GM21717 (cell line): ENCODE results near the gene PRDM8.
"Not testable (repeated sequence)": the region's sequence is repeated elsewhere in the genome, so short reads cannot be mapped to it uniquely, and the experiment has no call there.

Source experiments
- ATAC-seq: cut with Tn5 transposase; IDR thresholded peaks from one replicate; pipeline ENCODE4 v1.9.1; 2021; ENCODE audit warnings: mild to moderate bottlenecking, moderate library complexity; ENCODE audit not compliant: unreplicated experiment

The PRDM8 gene

GRCh38 chr4:80196922-80197573, at the start of gene PRDM8:
TSS of gene PRDM8 (plus strand) at chr4:80197503. CDS start at chr4:80200081, 2,578 bp downstream.
- ATAC-seq, result peak; percentile 23

DNA sequence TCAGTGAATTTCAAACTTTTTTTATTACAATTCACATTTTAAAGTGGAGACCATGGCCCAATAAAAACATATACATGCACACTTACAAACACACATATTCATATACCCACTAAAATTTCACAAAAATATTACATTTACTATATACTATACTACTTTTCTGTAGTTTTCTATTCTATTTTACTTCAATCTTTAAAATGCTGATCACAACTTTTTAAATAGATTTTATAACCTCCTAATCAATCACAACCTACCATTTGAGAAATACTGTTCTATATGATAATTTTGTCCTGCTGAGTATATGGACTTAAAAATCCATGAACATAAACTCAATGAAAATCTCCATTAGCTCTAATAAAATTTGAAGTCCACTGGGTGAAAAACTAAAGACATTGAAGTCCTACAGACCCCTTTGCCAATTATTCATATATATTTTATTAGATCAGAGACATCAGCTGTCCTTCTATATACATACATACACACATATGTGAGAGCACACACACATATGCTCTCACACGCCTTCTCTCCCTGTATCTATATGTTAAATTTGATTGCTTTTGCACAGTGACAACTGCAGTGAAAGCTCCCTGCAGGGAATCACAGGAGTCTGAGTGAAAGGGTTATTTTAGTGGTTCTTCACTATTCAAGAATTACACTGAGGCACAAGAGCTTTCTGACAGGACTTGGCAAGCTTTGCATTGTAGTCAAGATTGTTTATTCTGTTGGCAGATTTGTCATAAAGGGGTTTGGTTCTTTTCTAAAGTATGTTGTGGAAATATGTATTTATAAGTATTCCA, 46.7 kb upstream of the PRDM8 start:
- no peak for ATAC-seq

DNA sequence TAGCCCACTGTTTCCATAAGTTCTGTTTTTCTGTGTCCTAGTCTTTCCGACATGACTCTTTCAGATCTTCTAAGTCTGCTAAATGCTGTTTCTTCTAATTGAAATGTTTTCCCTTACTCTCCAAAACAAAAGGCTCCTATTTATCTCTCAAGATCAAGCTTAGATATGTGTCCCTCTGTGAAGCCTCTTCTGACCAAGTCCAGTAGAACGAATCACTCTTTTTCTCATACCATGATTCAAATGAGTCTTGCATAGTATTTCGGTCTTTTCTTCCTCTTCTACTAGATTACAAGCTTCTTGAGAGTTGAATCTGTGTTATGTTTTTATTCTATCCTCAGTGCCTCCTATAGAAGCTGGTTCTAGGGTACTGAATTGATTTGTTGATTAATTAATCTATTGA, 45.3 kb upstream of the PRDM8 start:
- ATAC-seq, result no peak

DNA sequence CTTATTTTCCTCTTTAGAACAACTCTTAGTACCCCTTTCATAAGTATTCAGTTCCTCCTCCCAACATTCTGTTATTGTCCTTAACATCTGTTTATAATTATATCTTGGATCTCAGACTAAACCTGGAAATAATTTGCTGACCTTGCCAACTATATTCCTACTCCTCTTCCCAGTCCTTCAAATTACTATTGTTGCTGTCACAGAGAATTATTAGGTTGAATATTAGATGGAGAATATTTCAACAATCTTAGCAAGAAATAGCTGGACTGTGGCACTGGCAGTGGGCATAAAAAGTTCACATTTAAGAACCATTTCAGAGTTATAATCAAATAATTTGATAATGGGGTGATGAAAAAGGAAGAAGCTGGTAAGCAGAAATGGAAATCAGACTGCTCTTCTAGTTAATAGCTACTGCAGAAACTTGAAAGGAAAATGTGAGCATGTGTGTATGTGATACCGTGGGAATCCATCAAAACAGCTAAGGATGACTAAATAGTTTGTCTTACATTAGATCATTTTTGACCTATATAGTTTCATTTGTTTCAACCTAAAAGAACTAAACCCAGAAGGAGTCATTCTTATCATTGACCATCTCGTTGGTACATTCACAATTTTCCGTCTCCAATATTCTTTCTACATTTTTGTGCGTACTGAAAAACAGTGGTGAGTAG, 43.3 kb upstream of the PRDM8 start:
- ATAC-seq, result no peak

DNA sequence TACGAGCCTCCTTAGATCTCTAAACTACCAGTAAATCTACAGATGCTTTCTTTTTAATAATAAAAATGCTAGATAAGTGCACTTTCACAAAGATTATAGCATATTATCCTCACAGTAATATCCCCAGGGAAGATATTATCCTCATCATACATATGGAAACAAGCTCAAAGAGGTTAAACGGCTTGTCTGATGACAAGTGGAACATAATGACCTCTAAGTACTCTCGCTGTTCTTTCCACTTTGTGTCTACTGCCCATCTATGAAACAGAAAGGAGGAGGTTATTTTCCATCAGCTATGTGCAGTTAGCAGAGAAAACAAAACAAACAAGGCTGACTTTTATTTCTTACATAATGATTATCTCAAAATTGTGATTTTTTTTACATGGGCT, 42.8 kb upstream of the PRDM8 start:
- no peak for ATAC-seq

GRCh38 chr4:80155316-80155982, 41.9 kb upstream of the PRDM8 start:
- no peak for ATAC-seq

- ATAC-seq, result no peak
These were observed 40.9 kb upstream of the PRDM8 start for GRCh38 chr4:80156410-80156809.

GRCh38 chr4:80161413-80162058, 35.8 kb upstream of the PRDM8 start:
- no peak for ATAC-seq

DNA sequence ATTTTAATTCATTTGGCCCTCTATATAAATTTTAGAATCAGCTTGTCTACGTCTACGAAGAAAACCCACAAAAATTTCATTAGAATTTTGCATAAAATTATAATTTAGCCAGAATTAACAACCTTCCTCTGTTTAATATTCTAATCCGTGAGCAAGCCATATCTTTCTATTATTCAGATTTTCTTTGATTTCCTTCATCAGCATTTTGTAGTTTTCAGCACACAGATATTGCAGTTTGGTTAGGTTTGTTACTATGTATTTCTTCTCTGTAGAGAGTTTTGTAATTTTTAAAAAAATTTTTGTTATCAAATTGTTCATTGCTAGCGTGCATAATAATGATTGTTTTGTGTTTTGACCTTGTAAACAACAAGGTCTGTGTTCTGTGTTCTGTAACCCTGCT, 34.9 kb upstream of the PRDM8 start:
- no peak for ATAC-seq

DNA sequence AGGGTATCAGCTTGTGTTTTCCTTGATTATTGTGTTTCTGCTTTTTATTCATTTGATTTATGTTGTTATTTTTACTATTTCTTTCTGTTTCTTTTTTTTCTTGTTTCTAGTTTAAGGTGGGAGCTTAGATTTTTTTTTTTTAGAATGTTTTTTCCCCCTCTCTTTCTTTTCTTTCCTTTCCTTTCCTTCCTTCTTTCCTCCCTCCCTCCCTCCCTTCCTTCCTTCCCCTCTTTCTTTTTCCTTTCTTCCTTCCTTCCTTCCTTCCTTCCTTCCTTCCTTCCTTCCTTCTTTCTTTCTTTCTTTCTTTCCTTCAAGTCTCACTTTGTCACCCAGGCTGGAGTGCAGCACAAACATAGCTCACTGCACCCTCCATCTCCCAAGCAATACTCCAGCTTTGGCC, 31.4 kb upstream of the PRDM8 start:
- ATAC-seq, result no peak

GRCh38 chr4:80171251-80171650, 26.1 kb upstream of the PRDM8 start:
- ATAC-seq, result no peak

DNA sequence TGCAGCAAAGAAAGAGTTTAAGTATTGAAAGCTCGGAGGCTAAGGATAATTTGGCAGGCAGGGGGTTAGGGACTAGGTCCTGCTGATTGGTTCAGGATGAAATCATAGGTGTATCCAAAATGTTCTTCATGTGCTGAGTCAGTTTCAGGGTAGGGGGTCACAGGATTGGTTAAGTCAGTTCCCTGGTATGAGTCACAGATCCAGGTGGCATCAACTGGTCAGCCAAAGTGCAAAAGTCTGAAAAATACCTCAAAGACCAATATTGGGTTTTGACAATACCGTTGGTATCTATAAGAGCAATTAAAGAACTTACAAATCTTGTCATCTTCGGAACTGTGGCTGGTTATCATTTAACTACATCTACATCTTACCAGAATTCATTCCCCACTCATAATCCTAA, 25.6 kb upstream of the PRDM8 start:
- no peak for ATAC-seq

DNA sequence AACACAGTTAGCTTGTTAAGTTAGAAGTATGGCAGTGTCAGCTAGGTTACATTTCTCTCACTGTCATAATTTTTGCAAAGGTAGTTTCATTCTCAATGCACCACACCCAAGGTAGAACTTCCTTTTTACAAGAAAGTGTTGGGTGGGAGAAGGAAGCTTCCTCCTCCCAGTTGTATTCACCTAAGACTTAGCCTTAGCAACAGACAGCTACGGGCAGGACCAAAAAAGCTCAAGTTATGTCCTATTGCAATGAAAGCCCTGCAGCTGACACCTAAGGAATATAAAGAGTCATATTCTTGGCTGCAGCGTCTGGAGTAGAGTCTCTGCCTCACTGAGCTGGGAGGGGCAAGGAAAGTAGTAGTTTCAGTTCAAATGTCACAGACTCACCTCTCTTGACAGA, 25.1 kb upstream of the PRDM8 start:
- ATAC-seq, result peak; percentile 65

GRCh38 chr4:80173401-80173800, 23.9 kb upstream of the PRDM8 start:
- ATAC-seq, result peak; percentile 82

GRCh38 chr4:80173841-80174240, 23.5 kb upstream of the PRDM8 start:
- ATAC-seq, result no peak

GRCh38 chr4:80177793-80178192, 19.5 kb upstream of the PRDM8 start:
- ATAC-seq, result not testable (repeated sequence)

DNA sequence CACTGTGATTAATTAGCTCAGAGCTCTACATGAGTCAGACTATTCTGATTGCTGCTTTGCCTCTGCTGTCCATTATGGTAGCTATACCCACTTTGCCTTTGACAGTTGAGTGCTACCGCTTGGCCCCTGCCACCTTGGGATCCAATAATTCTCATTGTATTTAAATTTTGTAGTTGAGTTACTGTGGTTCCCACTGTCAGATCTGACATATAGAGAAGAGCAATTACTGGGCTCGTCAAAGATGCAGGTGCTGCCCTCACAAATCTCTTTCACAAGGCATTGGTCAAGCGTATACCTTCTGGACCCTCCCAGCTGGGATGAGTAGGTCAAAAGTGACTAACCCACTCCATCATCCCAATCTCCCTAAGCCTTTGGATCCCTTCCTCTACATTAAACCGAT, 18.3 kb upstream of the PRDM8 start:
- ATAC-seq, result no peak

- no peak for ATAC-seq
These were observed 17.6 kb upstream of the PRDM8 start for GRCh38 chr4:80179637-80180161.

DNA sequence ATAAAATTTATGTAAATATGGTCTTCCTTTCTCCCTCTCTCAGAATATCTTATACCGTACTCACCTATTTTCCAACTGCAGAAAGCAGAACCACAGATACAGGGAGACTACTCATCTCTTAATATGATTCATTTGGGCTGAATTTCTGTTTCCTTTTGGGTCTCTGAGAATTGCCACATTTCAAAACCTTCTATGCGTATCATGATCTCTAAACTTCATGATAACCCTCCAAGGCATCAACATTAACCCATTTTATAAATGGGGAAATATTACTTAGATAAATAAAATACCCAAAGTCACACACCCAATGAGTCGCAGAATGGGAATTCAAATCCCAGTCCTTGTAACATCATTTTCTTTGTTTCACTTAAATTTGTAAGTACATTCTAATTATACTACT, 16.6 kb upstream of the PRDM8 start:
- no peak for ATAC-seq

DNA sequence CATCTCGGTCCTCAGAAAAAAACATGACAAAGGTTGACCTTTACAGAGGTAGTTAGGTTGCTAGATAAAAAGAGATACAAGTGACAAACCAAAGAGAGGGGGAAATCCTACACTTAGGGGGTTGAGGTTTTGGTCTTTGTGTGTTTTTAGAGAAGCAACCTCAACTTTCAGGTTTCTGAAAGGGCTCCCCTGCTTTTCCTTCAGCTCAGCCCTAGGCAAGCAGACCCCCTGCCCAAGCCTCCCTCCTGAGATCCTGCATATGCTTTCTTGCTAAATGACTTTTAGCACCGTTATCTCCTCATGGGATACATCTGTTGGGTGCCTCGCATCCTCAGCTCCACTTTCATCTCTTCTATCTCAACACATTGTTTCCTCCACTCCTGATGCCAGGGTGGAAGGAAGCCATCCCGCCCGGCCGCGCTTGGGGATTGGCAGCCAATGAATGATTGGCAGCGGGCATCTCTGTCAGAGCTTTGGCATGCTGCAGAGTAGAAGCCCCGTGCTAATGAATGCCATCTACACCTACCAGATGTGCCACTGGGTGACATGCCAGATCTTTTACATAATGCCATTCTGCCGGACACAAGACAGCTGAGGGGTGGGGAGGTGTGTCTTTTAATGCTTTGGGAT, 15.0 kb upstream of the PRDM8 start:
- no peak for ATAC-seq
